ENCODE data around the gene CHST4.

- TF ChIP-seq CTCF (IDR thresholded peaks at IDR 0.05; ENCODE audit: low read depth, low read length, poor library complexity, severe bottlenecking): no peak
- no peak for TF ChIP-seq EZH2phosphoT487 (IDR thresholded peaks at IDR 0.05; ENCODE audit: borderline replicate concordance, low read length)
Measured at GRCh38 chr16:71524566-71525553, 1.4 kb upstream of the CHST4 start.
